OCI-LY7 (cell line): ENCODE results near the gene TXNL4A. TPM values are rescaled to one million over a fixed set of nuclear protein-coding genes. Genes with fewer than 3 reads are reported as not detected.
A peak's percentile ranks its signal among the peaks of the same experiment; 100 is the strongest.

Experiments used
- BruUV-seq: library from RNA; stranded (reverse); fragments of 400-500 nt; replicated peaks from 2 replicates; lab custom pipeline; 2021; lab: Mats Ljungman, UMichigan
- CTCF ChIA-PET: fragments of 300-600 bp; sonication (Branson Sonifier 250); formaldehyde crosslinking; loops from one replicate; lab custom pipeline; 2022; ENCODE audit warnings: antibody characterized with exemption; ENCODE audit not compliant: unreplicated experiment; lab: Charles Lee
- POLR2A ChIA-PET: fragments of 300-600 bp; sonication (Branson Sonifier 250); formaldehyde crosslinking; loops from one replicate; lab custom pipeline; 2022; ENCODE audit warnings: antibody characterized with exemption; lab: Charles Lee
- DNase-seq: peaks from one replicate; pipeline ENCODE4 v3.0.0-alpha.2; 2015; ENCODE audit warnings: low spot score
- H2AFZ ChIP-seq: fragments of 200-600 bp; sonication (generic), shearing (Covaris generic); 2 replicates; pipeline ENCODE4 v1.6.1; 2014; ENCODE audit warnings: mild to moderate bottlenecking, antibody characterized with exemption, low read length, moderate library complexity
- H3K27ac ChIP-seq: fragments of 200-600 bp; sonication (generic); 2 replicates; pipeline ENCODE4 v1.5.1; 2014; ENCODE audit warnings: mixed run types, low read depth, mild to moderate bottlenecking, moderate library complexity, low read length, inconsistent platforms; ENCODE audit not compliant: poor library complexity, severe bottlenecking
- H3K36me3 ChIP-seq: fragments of 200-600 bp; sonication (generic); 2 replicates; pipeline ENCODE4 v1.6.1; 2014; ENCODE audit warnings: mild to moderate bottlenecking, antibody characterized with exemption, low read length, moderate library complexity, mixed read lengths; ENCODE audit not compliant: insufficient read depth
- H3K4me1 ChIP-seq: fragments of 200-600 bp; sonication (generic); 2 replicates; pipeline ENCODE4 v1.5.1; 2014; ENCODE audit warnings: mild to moderate bottlenecking, low read length; ENCODE audit not compliant: insufficient read depth, poor library complexity, severe bottlenecking
- H3K4me2 ChIP-seq: fragments of 200-600 bp; sonication (generic); 2 replicates; pipeline ENCODE4 v1.6.1; 2014; ENCODE audit warnings: mild to moderate bottlenecking, low read length
- H3K4me3 ChIP-seq: fragments of 200-600 bp; sonication (generic); 2 replicates; pipeline ENCODE4 v1.5.1; 2014; ENCODE audit warnings: mild to moderate bottlenecking, low read depth, low read length; ENCODE audit not compliant: poor library complexity, severe bottlenecking
- H3K79me2 ChIP-seq: fragments of 200-600 bp; sonication (generic); 2 replicates; pipeline ENCODE4 v1.6.1; 2016; ENCODE audit warnings: low read depth, mild to moderate bottlenecking, low read length, moderate library complexity, mixed read lengths; ENCODE audit not compliant: insufficient read depth
- H3K9me2 ChIP-seq: fragments of 200-600 bp; sonication (generic); 2 replicates; pipeline ENCODE4 v1.6.1; 2016; ENCODE audit warnings: mild to moderate bottlenecking, low read length, mixed read lengths; ENCODE audit not compliant: insufficient read depth
- H3K9me3 ChIP-seq: fragments of 200-600 bp; sonication (generic); 2 replicates; pipeline ENCODE4 v1.6.1; 2014; ENCODE audit warnings: mild to moderate bottlenecking, mixed run types, low read length, mixed read lengths
- H4K20me1 ChIP-seq: fragments of 200-600 bp; sonication (generic); 2 replicates; pipeline ENCODE4 v1.6.1; 2014; ENCODE audit warnings: mild to moderate bottlenecking, antibody characterized with exemption, low read length, moderate library complexity, mixed read lengths; ENCODE audit not compliant: insufficient read depth
- EZH2phosphoT487 ChIP-seq: fragments of 200-600 bp; sonication (generic); IDR thresholded peaks from 2 replicates; pipeline ENCODE4 v1.6.1; 2018; ENCODE audit warnings: low read depth, borderline replicate concordance, mild to moderate bottlenecking, mixed run types, antibody characterized with exemption, low read length, moderate library complexity, mixed read lengths
- intact Hi-C: fragments of 100-400 bp; cut with micrococcal nuclease; formaldehyde crosslinking; loops from one replicate; pipeline ENCODE4 v1.10.0; 2022; ENCODE audit not compliant: unreplicated experiment
- total RNA-seq, 2 experiments: library from RNA; depleted of rRNA in 1 of 2; stranded (reverse); fragments of >200 nt in 1 of 2; shearing (Covaris generic) in 1 of 2; gene quantifications; 2 replicates each; pipeline ENCODE4 v1.2.3, GENCODE V29; 2014 to 2022
- TF ChIP-seq, protein P1 (sequence below): fragments of 200-600 bp; sonication (generic); conservative IDR thresholded peaks from 2 replicates; pipeline ENCODE4 v1.5.1; 2014; ENCODE audit warnings: mild to moderate bottlenecking, antibody characterized with exemption, low read length, moderate library complexity, mixed read lengths

Gene TXNL4A
- total RNA-seq, 2 experiments from 2014 or later: 44.7 to 91.4 TPM

DNA sequence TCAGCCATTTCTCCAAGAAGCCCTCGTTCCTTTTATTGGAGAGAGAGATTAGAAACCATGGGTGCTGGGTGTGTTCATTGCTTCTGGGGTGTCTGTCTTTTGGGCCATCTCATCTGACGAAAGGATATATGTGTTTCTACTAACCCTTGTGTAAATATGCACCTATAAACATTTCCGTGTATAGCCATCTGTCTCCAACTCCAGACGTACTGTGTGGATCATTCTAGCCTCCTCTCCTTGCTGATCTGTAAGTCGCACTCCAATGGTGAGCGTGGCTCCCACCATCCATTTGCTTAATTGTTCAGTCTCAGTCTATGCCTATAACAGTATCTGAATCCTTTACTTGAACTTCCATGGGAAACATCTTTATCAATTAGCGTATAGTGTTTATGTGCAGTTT, 47.6 kb upstream of the TXNL4A start:
- ChIA-PET POLR2A (no interaction called here), CTCF (no interaction called here)
- Histone ChIP-seq H3K36me3 (0 out of 2 replicates have a peak, but pooled peaks cover 15% of the 10 kb centered on the region), H3K79me2 (peaks cover 14% of the 10 kb centered on the region), H3K27ac (no peak overlapping the region), H3K4me2 (peak overlapping the region; percentile 89), H3K9me2 (no peaks in the 10 kb centered on the region), H3K4me1 (peaks cover 19% of the 10 kb centered on the region), H4K20me1 (peaks cover 7% of the 10 kb centered on the region; the same call in 1 of the 2 replicates), H3K4me3 (peak overlapping the region; percentile 73), H3K9me3 (no peaks in the 10 kb centered on the region), H2AFZ (no peak overlapping the region)
- no TSS peak for BruUV-seq
- no peak for TF ChIP-seq EZH2phosphoT487
- TF ChIP-seq, protein P1, sequence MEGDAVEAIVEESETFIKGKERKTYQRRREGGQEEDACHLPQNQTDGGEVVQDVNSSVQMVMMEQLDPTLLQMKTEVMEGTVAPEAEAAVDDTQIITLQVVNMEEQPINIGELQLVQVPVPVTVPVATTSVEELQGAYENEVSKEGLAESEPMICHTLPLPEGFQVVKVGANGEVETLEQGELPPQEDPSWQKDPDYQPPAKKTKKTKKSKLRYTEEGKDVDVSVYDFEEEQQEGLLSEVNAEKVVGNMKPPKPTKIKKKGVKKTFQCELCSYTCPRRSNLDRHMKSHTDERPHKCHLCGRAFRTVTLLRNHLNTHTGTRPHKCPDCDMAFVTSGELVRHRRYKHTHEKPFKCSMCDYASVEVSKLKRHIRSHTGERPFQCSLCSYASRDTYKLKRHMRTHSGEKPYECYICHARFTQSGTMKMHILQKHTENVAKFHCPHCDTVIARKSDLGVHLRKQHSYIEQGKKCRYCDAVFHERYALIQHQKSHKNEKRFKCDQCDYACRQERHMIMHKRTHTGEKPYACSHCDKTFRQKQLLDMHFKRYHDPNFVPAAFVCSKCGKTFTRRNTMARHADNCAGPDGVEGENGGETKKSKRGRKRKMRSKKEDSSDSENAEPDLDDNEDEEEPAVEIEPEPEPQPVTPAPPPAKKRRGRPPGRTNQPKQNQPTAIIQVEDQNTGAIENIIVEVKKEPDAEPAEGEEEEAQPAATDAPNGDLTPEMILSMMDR: no peak
- no peak for DNase-seq
- intact Hi-C loops: loop anchor here (2.0 kb wide), 2 partner anchors 357 to 513 kb away; partner anchors contain the start of gene CTDP1

DNA sequence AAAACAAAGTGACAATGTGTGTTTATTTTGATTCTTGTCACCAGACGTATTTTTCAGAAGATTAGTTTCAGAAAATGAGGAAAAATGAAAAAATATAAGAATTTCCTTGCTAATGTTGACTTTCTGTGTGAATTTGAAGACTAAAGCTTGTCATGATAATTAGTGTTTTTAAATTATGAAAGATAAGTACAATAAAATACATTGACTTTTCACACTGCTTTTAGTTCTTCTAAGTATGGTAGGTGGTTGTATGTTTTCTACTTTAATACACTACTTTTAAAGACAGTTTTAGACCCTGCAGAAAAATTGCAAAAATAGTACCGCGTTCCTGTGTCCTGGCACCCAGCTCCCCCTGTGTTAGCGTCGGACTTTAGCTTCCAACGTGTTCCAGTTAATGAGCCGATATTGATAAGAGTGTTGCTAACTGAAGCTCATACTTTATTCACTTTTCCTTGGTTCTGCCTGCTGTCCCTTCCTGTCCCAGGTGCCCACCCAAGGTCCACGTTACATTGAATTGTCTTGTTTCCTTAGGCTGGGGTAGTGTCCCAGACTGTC, 46.6 kb upstream of the TXNL4A start:
- Histone ChIP-seq H3K79me2 (peaks cover 14% of the 10 kb centered on the region), H3K36me3 (0 out of 2 replicates have a peak, but pooled peaks cover 15% of the 10 kb centered on the region), H3K4me1 (peaks cover 19% of the 10 kb centered on the region), H3K9me3 (no peaks in the 10 kb centered on the region), H3K4me3 (peak overlapping the region; percentile 73), H3K27ac (peak overlapping the region; percentile 54), H3K9me2 (no peaks in the 10 kb centered on the region), H3K4me2 (peak overlapping the region; percentile 89), H2AFZ (peak overlapping the region; percentile 56; the same call in 1 of the 2 replicates), H4K20me1 (peaks cover 7% of the 10 kb centered on the region; the same call in 1 of the 2 replicates)
- BruUV-seq: TSS peak; percentile 74
- intact Hi-C loops: loop anchor here (2.0 to 5.0 kb wide), 3 partner anchors 72 to 512 kb away; partner anchors contain the start of genes ADNP2 and CTDP1
- DNase-seq: no peak
- TF ChIP-seq, protein P1: no peak
- TF ChIP-seq EZH2phosphoT487: no peak
- CTCF ChIA-PET: no interaction called here
- POLR2A ChIA-PET: no interaction called here
